Left forelimb (tissue), 1 donor: Measurements from ENCODE around the gene ARFIP2.

ENCODE experiments used
- DNase-seq: peaks from one replicate; pipeline ENCODE4 v3.0.0-alpha.2; 2018; ENCODE audit warnings: low spot score

The ARFIP2 gene

GRCh38 chr11:6481924-6482275 is 769 bp upstream of the ARFIP2 start:
- DNase-seq: no peak

- DNase-seq: no peak
These were observed 724 bp downstream of the ARFIP2 start for GRCh38 chr11:6480299-6480914.

GRCh38 chr11:6476571-6476970 is 4.6 kb downstream of the ARFIP2 start:
- DNase-seq: no peak

GRCh38 chr11:6475936-6476335 is 5.2 kb downstream of the ARFIP2 start:
- DNase-seq: no peak

- no peak for DNase-seq
These were observed 6.2 kb downstream of the ARFIP2 start for GRCh38 chr11:6474806-6475500.

- DNase-seq: no peak
These were observed 6.7 kb downstream of the ARFIP2 start for GRCh38 chr11:6474413-6474792.

GRCh38 chr11:6473451-6474412 is 7.4 kb downstream of the ARFIP2 start, which contains the start of gene TRIM3:
Gene TRIM3, minus strand, starts transcription at chr11:6473941. Its CDS starts 8,246 bp downstream, at chr11:6465695.
- peak; percentile 98 for DNase-seq

GRCh38 chr11:6472934-6473333 is 8.2 kb downstream of the ARFIP2 start:
- no peak for DNase-seq

GRCh38 chr11:6469599-6469998 is 11.5 kb downstream of the ARFIP2 start:
- DNase-seq: no peak

- peak; percentile 84 for DNase-seq
These were observed 12.2 kb downstream of the ARFIP2 start for GRCh38 chr11:6468712-6469495.

- no peak for DNase-seq
These were observed 22.1 kb downstream of the ARFIP2 start for GRCh38 chr11:6459099-6459450.

GRCh38 chr11:6458352-6459098 is 22.6 kb downstream of the ARFIP2 start:
- DNase-seq: no peak

- no peak for DNase-seq
These were observed 23.4 kb downstream of the ARFIP2 start for GRCh38 chr11:6457581-6458320.

GRCh38 chr11:6456361-6457073 is 24.6 kb downstream of the ARFIP2 start:
- no peak for DNase-seq

- DNase-seq: no peak
These were observed 26.1 kb downstream of the ARFIP2 start for GRCh38 chr11:6455070-6455469.

- DNase-seq: no peak
These were observed 28.0 kb downstream of the ARFIP2 start for GRCh38 chr11:6453152-6453551.

GRCh38 chr11:6452219-6452618 is 28.9 kb downstream of the ARFIP2 start:
- DNase-seq: no peak

- DNase-seq: no peak
These were observed 32.6 kb downstream of the ARFIP2 start for GRCh38 chr11:6448574-6448973.

- no peak for DNase-seq
These were observed 37.7 kb downstream of the ARFIP2 start for GRCh38 chr11:6443269-6444003.
